Measurements from ENCODE around the gene DMPK.
"Not testable (repeated sequence)": the region's sequence is repeated elsewhere in the genome, so short reads cannot be mapped to it uniquely, and the experiment has no call there.

Gene DMPK

DNA sequence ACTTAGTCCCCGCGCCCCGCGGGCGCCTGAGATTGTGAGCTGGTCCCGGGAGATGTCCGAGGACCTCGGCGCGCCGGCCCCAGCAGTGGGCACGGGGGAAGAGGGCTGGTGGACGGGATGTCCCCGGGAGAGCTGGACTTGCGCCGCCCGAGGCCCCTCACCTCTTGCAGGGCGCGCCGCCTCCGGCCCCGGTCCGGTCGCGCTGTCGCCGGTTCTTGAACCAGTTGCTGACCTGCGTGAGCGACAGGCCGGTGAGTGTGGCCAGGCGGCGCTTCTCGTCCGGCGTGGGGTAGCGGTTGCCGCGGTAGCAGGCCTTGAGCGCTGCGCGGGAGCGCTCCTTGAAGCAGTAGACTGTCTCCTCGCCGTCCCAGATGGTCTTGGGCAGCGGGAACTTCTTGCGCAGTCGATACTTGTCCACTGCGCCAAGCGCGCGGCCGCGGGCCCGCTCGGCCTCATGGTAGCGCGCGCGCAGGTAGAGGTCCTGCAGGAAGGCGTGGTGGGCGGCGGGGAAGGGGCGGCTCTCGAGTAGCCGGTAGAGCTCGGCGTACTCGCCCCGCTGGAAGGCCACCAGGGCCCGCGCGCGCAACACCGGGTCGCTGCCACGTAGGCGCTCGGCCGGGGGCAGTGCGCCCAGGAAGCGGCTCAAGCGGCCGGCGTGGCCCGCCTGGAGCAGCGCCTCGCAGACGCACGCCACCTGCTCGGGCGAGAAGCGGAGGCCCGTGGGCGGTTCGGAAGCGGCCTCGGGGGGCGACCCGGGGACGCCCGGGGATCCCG, 14.2 kb downstream of the DMPK start:
- DNase-seq = no peak

- DNase-seq = no peak
These were observed 14.8 kb downstream of the DMPK start for GRCh38 chr19:45767410-45767880.

DNA sequence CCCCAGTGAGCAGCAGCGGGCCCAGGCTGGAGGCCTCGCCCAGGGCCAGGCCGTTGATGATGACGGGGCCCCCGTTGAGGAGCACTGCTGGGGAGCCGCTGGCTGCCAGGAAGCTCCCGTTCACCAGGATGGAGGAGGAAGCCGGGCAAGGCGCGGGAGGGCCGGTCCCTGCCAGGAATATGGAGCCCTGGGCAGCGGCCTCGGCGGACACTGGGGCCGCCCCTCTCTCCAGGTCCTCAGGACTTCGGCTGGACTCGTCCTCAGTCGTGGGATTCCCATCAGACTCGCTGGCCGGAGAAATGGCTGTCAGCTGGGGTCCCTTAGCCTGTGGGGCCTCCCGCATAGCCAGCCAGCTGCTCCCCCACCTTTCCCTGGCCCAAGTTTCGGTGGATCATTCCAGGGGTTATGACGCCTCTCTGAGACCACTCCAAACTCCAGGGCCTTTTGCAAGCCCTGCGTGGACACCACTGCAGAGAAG, 15.4 kb downstream of the DMPK start:
- DNase-seq = no peak

DNA sequence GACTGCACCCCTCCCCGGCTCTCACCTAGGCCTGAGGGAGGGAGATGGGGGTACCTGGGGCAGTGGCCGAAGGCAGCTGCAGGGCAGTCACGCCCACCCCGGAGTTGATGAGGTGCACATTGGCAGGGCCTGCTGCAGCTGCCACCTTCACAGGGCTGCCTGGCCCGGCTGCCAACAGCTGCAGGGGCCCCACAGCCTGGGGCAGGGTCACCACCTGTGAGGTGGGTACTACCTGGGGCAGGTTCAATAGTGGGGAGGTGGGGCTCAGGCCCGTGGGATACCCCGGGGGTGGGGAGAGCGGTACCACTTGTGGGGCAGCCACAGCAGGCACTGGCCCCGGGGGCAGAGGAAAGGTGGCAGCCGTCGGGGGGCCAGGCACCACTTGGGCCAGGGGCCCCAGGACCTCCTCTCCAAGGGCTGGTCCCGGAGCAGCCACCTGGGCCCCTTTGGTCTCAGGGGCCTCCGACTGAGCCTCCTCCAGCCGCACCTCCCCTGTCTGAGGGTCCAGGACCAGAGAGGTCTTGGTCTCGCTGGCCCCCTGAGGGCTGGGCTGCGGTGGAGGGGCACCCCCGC, 15.9 kb downstream of the DMPK start:
- DNase-seq = no peak

DNA sequence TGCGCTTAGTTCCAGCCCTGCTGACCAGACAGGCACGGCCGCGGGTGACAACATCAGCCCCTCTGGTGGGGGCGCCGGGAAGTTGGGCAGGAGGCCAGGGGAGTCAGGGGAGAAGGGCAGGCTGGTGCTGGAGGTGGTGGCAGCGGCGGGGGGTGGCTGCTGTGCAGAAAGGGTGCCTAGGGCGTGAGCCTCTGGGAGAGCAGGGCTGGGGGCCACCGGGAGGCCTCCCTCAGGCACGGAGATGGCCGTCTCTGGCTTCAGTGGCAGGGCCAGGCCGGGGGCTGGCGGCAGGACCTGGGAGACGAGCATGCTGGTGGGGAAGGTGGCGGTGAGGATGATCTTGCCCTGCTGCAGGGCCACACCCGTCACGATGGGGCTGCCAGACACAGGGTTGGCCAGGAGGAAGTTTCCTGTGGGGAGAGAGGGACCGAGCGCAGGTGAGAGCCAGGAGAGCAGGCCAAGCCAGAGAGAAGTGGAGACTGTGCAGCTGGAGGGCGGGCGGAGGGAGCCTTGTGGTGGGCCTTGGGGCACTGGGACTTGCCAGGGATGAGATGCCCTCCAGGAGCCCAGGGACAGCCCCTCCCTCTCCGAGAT, 16.5 kb downstream of the DMPK start:
- DNase-seq = no peak

GRCh38 chr19:45764945-45765701, 17.2 kb downstream of the DMPK start:
- no peak for DNase-seq

DNA sequence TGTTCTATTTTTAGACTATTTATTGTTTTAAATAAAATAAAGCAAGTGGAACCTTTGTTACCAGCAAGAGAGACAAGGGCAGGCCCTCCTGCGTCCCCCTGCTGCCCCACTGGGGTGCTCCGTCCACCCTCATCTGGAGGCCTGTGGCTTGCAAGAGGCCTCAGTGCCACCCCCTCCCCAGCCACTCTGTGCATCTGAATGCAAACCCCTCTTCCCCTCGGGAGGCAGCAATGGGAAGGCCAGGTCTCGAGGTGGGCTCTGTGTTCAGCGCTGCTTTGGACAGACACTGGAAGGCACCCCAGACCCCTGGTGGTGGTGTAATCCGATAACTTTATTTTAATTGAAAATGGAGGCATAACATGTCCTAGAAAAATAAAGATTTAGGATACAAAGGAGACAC, 17.8 kb downstream of the DMPK start:
- no peak for DNase-seq

GRCh38 chr19:45763691-45764294, 18.5 kb downstream of the DMPK start:
- DNase-seq = no peak

GRCh38 chr19:45762870-45763631, 19.2 kb downstream of the DMPK start:
- no peak for DNase-seq

- DNase-seq = no peak
These were observed 20.6 kb downstream of the DMPK start for GRCh38 chr19:45761714-45762113.

DNA sequence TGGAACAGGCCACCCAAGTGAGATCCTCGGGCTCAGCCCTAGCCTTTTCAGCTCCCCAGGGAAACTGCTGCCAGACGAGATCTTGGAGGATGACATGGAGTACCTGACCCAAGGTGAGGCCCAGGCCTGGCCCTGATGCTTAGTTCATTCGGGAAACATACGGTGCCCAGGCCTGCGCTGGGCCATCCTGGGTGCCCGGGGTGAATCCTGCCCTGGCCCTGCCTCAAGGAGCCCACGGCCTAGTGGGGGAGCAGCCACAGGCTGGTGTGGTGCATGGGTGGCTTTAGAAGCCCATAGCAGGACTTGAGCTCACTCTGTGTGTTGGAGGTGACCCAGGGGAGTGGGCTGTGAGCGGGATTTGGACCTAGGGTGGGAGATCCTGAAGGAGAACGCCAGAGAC, 23.4 kb downstream of the DMPK start:
- DNase-seq = no peak

DNA sequence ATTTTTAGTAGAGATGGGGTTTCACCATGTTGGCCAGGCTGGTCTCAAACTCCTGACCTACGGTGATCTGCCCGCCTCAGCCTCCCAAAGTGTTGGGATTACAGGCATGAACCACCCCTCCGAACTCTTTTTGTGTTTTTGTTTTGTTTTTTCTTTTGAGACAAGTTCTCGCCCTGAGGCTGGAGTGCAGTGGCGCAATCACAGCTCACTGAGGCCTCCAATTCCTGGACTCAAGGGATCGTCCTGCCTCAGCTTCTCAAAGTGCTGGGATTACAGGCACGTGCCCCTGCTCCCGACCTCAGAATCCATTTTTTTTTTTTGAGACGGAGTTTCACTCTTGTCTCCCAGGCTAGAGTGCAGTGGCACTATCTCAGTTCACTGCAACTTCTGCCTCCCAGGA, 24.6 kb downstream of the DMPK start:
- DNase-seq = no peak

- no peak for DNase-seq
These were observed 28.0 kb downstream of the DMPK start for GRCh38 chr19:45754323-45754722.

GRCh38 chr19:45753548-45753947, 28.7 kb downstream of the DMPK start:
- DNase-seq = no peak

- no peak for DNase-seq
These were observed 29.7 kb downstream of the DMPK start for GRCh38 chr19:45752639-45753038.

DNA sequence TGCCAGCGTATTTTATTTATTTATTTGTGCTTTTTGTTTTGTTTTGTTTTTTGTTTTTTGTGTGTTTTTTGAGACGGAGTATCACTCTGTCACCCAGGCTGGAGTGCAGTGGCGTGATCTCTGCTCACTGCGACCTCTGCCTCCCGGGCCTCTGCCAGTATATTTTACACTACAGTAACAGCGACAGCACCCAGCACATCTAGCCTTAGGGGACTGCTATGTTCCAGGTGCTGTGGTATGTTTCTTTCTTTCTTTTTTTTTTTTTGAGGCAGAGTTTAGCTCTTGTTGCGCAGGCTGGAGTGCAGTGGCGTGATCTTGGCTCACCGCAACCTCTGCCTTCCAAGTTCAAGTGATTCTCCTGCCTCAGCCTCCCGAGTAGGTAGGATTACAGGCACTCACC, 30.8 kb downstream of the DMPK start:
- not testable (repeated sequence) for DNase-seq

- no peak for DNase-seq
These were observed 34.8 kb downstream of the DMPK start for GRCh38 chr19:45747513-45747912.

DNA sequence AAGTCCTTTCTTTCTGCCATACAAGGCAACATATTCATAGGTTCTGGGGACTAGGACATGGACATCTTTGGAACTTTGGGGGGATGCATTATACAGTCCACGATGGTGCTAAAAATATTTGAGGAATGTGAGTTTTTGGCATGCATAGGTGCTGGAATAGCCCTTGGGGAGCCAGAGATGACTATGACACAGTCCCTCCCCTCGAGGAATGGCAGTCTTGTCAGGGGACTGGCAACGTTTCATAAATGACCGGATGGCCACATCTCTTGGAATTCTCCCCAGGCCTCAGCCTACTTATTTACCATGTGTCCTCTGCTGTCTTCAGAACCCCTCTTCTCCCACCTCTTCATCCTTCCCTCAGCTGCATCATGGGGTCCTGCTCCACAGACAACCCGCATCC, 35.4 kb downstream of the DMPK start:
- DNase-seq = no peak

- no peak for DNase-seq
These were observed 36.7 kb downstream of the DMPK start for GRCh38 chr19:45745606-45746005.

DNA sequence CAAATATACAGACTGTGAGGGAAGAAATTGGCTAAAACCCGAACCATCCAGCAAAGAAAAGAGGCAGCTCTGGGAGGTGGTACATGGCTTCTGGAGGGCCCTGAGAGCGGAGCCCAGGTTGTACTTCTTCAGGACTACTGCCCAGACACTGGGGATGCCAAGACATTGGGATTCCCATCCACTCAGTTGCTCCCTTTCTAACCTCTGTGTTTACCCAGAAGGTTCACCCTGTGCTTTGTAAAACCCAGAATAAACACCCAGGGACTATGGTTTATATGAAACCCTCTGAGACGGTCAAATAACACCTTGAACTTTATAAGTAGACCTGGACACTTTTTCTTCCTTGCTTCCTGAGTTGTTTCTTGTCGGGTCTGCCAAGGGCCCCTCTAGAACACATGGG, 39.3 kb downstream of the DMPK start:
- DNase-seq = no peak

DNA sequence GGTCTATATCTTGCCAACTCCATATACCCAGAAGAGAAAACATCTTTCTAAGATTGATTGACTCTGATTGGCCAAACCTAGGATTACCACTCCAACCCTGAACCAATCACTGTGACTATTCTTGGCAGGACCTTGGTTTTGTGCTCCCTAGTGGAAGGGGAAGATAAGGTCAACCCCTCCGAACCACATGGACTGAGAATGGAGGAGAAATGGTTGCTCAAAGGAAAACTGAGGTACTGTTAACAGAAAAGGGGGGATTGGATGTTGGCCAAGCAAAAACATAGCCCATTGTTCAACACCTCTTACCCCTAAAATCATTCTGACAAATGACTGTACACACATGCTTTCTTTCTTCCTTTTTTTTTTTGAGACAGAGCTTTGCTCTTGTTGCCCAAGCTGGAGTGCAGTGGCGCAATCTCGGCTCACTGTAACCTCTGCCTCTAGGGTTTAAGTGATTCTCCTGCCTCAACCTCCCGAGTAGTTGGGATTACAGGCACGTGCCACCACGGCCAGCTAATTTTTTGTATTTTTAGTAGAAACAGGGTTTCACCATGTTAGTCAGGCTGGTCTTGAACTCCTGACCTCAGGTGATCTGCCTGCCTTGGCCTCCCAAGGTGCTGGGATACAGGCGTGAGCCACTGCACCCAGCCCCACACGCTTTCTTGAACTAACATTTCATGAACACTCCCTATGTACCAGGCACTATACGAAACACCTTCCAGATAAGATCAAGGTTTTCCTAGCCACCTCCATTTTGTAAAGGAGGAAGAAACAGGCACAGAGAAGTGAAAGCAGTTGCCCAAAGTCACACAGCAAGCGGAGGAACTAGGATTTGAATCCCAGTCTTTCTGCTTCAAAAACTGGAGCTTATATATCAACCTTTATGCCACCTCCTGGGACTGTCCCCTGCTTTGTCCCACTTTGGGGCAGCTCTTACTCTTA, 42.5 kb downstream of the DMPK start:
- no peak for DNase-seq
